ENCODE measurements around the gene ERN2.

ERN2 gene

DNA sequence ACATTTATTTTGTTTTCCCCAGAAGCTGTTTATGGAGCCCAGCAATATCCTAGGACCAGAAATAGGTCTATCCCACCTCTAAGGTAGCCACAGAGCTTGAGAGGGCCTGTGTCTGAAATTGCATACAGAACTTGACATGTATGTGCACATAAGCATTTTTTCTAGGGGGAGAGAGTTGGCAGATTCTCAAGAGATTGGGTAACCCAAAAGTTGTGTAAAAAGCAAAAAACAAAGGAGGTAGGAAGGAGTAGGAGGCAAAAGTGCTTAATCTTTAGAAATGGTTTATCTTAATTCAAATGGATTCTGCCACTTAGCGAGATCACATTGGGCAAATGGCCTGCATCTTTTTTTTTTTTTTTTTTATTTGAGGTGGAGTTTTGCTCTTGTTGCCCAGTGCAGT, 30.8 kb downstream of the ERN2 start:
- DNase-seq = no peak

DNA sequence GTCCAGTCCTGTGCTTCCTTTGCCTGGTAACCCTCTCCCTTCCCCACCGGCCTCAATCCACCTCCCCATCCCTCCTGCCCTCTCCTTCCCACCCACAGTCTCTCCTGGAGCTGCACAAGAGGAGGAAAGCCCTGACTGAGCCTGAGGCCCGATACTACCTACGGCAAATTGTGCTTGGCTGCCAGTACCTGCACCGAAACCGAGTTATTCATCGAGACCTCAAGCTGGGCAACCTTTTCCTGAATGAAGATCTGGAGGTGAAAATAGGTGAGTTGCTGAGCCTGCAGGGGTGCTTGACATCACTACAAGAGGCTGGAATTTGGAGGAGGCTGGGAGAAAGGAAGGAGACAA, 33.1 kb downstream of the ERN2 start:
- DNase-seq = no peak

DNA sequence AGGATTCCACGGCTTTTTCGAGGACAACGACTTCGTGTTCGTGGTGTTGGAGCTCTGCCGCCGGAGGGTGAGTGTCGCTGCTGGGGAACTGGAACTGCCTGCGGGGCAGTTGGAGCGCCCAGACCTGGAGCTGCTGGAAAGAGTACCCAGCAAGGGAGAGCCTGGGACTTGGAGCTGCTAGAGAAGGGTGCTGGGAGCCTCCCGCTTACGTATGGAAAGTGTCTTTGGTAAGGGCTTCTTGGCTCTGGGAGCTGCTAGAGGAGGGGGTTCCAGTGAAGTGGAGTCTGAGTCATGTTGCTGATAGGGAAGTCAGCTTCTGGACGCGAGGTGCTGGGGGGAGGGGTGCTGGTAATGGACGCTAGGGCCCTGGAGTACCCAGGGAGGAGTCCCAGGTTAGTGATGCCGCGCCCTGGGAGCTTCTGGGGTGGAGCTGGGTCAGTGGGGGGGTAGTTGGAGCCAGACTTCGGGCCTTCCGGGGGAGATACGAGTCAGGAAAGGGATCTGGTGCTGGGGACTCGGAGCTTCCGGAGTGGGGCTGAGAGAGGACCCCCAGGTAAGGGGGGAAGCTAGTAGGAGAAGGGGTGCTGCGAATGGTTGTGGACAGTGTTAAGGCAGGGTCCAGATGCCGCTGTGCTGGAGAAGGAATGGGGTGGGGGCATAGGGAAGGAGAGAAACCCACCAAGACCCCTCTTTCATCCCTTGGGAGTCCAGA, 33.6 kb downstream of the ERN2 start:
- DNase-seq = no peak

DNA sequence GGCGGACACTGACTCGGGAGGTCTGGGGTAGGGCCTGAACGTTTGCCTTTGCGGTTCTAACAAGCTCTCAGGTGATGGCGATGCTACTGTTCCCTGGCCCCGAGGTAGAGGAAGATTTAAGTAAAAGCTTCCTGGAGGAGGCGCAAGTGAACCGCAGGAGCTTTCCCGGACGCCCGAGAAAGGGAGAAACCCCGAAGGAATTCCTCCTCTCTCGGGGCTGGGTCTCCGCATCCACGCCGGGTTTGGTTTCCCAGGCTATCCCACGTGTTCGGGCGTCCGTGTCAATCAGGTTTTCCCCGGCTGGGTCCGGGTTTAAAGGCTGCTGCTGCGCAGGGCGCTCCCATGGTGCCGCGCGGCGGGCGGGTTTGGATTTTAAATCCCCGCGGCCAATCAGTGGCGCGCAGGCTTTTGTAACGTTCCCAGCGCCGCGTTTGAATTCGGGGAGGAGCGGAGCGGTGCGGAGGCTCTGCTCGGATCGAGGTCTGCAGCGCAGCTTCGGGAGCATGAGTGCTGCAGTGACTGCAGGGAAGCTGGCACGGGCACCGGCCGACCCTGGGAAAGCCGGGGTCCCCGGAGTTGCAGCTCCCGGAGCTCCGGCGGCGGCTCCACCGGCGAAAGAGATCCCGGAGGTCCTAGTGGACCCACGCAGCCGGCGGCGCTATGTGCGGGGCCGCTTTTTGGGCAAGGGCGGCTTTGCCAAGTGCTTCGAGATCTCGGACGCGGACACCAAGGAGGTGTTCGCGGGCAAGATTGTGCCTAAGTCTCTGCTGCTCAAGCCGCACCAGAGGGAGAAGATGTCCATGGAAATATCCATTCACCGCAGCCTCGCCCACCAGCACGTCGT, 34.4 kb downstream of the ERN2 start, which contains the start of gene PLK1:
Gene PLK1, plus strand, starts transcription at position 460 of the 844 bp plus-strand sequence. Its CDS starts 44 bp downstream, at position 504.
- peak; percentile 52 for DNase-seq

DNA sequence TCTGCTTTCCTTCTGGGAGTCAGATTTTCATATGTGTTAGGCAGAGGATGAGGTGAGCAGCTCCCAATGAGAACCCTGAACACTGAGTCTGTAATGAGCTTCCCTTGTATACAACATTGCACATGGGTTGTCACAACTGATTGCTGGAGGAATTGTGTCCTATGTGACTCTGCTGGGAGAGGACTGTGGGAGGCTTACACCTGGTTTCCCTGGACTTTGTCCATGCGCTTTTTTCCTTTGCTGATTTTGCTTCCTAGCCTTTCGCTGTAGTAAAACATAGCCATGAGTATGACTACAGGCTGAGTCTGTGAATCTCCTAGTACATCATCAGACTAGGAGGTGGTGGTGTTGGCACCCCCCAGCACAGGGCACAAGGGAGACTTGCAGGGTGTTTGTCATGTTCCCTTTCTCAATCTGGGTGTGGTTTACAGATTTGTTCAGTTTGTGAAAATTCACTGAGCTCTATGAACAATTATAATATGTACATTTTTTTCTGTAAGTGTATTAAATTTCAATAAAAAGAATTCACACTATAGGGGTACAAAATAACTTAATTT, 36.0 kb downstream of the ERN2 start:
- DNase-seq = no peak

DNA sequence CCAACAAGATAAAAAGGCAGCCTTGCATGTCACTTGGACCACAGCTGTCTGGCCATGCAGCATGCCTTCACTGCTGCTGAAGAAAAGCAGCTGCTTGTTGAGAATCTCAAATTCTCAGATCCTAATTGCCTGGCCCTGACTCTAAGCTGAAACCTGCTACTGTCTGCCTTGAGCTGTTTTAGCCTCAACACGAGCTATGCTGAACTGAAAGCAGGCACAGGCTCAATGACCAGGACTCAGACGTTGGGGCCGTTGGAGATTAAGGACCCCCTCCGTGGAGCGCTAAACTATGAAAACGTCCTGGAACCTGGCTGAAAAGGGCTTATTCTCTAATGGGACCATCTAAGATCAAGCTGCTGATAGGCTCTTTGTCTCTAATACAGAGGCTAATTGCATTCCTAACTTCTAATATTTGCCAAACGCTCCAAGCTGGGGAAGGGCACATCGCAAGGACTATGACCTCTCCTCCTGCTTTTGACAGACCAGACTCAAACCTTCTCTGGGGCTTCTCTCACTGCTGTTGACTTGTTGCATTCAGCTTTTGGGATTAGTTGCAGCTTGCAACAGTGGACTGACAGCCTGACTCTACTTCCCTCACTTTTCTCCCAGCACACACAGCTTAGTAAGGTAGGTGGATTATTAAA, 38.9 kb downstream of the ERN2 start:
- DNase-seq = no peak

DNA sequence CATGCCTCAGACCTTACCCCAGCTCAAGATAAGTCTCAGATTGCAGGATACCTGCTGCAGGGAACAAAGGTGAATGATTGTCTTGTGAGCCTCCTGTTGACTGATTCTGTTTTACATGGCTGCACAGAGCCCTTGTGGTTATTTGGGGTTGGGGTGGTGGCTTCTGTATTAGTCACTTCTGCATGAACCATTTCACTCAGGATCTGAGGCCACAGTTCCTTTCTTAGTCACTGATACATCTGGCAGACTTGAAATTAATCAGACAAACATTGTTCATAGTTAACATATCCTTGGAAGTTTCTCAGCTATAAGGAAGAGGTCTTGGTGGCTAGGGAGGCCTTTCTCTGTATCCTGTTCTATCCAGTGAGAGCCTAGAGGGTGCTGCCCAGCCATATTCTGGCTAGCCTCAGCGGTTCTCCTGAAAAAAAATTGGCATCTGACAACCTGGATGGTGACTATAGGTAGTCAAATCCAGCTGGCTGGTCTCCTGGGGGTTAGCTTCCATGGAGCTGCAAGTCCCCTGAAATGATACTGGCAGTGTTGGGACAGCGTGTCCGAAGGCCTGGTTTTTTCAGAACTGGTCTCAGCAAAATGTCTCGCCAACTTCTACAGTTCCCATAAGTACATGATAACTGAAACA, 42.8 kb downstream of the ERN2 start:
- no peak for DNase-seq

DNA sequence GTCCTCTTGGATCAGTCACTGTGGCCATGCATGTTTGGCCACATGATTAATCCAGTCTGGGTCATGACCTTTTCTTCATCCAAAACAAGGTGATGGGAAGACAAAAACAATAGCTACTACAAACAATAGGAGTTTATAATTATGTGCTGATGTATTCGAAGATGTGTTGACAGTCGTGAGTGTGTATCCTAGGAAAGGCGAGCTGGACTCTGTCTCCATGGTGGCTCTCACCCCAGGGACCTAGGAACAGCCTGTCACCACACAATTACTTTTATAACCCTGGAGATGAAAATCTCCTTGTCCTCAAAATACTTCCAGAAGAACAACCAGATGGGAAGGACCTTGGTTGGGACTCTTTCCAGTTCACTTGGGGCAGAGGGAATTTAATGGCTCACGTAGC, 44.1 kb downstream of the ERN2 start:
- no peak for DNase-seq

DNA sequence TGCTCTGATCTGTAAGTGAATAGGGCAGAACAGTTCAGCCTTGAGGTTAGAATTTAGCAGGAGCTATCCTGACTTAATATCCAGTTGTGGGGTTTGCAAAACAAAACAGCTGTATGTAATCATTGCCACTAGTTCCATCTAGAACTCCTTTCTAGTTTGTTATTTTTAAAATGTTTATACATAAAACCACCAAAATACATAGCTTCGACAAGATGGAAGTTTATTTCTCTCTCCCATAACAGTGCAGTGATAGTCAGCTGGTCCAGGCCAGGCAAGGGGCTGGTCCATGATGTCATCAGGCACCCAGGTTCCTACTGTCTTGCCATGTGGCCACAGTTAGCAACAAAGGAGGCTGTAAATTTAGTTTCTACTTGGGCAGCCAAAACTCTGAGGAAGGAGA, 44.8 kb downstream of the ERN2 start:
- DNase-seq = no peak

DNA sequence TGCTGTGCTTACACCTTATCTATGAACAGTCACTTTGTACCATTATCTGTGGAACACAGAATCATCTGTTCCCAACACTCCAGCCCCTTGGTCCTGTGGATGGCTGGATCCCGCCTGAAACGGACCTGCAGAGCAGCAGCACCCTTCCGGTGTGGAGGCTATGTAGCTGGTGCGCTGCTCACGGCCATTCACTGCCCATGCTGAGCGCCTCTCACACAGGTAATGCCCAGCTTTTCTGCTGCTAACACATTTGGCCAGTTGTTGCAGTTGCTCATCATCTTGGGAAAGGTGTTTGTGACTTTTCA, 45.7 kb downstream of the ERN2 start:
- no peak for DNase-seq

DNA sequence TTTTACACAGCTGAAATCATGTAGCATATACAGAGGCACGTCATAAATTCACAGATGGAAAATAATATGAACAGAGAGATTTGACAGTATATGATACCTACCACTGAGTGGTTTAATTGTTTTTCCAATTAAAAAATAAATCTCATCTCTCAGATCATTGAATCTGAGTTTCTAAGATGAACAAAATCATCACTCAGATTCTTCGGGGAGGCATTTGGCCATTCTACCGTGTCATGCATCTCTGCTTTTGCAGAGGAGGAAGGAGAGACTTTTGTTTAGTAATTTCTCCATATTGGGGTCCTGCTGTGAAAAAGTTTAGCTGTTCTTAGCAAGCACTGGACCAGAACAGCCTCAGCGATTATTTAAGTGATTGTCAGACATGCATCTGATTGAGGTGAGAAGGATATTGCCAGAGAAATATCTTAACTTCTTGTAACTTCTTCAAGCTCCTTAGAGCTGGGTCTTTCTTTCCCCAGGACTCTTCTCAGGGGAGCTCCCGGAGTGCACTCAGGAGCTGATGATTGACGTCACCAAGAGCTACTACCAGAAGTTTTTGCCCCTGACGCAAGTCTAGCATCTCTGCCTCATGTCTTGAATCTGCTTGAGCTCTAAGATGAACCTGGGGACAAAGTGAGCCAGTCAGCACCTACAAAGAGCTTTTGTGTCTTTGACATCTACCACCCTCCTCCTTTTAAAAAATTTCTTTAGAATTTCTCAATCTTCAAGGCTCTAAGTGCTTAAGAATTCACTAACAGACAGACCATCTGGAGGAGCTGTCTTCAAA, 46.3 kb downstream of the ERN2 start:
- no peak for DNase-seq

DNA sequence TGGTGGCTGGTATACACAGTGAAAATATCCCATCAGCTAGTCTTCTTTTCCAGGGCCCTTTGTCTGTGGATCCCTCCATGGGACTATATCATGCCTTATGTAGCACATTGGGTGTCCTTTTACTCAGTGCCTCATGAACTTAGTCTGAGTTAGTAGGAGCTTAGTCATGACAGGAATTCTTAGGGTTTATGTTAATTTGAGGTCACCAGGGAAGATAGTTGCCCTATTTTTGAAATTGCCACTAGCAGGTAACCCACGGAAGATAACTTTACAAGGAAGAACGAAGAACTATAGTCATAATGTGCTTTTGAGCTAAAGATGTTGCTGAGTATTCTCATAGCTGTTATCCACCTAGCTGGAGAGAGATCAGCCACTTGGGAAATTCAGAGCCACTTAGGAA, 49.1 kb downstream of the ERN2 start:
- no peak for DNase-seq

DNA sequence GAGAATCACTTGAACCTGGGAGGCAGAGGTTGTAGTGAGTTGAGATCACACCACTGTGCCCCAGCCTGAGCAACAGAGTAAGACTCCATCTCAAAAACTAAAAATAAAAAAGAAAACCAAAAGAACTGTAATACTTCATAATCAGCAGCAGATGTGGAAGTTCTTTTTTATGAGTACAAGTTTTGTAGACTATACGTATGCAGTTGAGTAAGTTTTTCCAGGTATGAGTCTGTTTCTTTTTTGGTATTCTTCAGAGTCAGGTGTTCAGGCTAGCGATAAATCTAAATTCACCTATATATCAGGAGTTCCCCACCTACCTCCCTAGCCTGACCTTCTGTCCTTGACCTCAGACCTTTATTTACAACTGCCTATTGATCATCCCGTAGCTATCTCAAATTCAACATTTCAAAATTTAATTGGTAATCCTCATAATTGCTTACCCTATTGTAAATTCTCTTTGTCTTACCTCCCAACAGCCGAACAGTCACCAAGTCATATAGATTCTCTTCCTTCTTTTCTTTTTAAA, 61.0 kb downstream of the ERN2 start:
- no peak for DNase-seq

DNA sequence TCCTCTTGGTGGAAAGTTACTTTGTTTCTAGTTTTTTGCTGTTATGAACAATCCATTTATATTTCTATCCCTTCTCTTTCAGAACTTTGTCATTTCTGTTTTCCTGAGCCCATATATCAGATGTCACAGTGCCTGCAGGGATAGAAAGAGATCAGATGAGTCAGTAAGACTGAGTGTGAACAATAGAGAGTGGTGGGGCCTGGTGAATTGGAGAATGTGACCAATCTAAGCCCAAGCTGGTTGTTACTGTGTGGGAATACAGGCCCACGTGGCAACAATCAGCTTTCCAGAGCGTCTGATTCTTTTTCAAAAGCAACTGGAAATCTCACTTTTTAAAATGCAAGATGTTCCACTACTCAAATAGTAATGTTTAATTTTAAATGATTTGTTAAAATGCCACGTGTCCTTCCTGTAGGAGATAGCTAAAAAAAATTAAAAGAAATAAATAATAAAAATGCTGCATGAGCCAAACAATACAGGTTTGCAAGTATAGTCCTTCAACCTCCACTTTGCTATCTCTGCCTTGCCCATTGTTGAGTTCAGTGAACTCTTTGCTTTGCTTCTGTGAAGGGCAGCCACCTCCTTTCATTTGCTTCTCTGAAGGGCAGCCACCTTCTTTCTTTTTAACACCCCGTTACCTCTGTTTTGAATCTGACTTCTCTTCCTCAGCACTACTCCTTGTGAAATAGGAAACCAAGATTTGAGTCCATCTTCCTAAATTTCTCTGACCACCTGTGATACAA, 62.2 kb downstream of the ERN2 start:
- no peak for DNase-seq

DNA sequence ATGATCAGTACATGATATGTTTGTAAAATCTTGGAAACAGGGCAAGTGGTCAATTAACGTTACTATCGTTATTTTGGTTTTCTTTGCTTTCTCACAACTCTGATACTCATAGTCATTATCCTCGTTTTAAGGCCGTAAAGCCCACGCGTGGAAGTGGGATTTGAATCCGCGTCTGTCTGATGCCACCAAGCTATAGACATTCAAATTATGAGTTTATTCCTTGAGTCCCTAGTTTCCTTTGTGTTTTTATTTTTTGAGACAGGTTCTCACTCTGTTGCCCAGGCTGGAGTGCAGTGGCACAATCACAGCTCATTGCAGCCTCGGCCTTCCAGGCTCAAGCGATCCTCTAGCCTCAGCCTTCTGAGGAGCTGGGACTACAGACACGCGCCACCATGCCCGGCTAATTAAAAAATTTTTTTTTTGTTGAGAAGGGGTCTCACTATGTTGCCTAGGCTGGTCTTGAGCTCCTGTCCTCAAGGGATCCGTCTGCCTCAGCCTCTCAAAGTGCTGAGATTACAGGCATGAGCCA, 70.7 kb downstream of the ERN2 start:
- no peak for DNase-seq

DNA sequence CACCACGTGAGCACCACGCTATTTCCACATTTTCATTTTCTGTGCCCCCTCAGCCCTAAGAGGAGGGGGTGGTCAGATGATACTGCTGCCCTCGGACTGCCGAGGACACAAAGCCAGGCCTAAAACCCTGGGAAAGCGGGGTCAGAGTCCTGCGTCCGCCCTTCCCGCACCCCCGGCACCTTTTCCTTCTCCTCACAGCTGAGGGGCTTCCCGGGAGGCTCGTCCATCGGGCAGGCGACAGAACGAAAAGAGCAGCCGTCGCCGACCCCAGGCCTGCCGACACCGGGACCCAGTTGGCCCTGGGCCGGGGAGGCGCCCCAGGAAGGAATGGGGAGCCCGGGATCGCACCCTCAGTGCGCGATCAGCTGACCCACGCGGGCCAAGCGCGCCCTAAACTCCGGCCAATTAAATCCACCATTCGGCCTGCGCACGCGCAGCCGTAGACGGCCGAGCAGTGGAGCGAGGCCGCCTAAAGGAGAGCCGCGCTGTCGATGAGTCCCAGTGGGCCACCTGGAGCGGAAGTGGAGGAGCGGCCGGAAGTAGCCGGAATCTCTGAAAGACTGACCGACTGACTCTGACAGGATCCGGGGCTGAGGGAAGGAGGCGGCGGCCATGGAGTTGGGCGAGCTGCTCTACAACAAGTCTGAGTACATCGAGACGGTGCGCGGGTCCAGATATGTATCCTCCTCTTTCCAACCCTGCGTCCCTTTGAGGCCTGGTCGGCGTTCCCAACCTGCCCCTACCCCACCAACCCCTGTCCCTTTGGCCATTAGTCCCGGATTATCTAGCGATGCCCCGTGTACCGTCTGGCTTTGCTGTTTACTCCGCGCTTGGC, 71.9 kb downstream of the ERN2 start, which contains the start of the genes DCTN5 and PALB2:
Gene DCTN5, plus strand, starts transcription at position 536 of the 835 bp plus-strand sequence. Its CDS starts 77 bp downstream, at position 613.
Gene PALB2, minus strand, starts transcription at position 380 of the 835 bp plus-strand sequence. Its CDS starts 153 bp downstream, at position 227.
- peak; percentile 74 for DNase-seq

DNA sequence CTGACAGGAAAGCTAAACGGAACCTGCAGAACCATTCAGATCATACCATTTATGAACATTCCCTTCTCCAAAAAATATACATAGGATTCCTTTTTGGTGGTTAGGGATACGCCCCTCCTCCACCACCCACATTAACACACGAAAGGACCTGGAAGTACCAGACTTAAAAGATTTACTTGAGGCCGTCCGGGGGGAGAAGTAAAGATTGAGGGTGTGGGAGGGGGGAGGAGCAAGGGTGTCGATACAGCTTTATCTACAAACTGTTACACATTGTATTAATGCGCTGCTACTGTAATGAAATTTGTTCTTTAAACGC, 72.4 kb downstream of the ERN2 start:
- DNase-seq = no peak

Data from activated CD4-positive, alpha-beta T cell treated with anti-CD3 and anti-CD28 coated beads for 1 hour (primary cell).